HEK293 (cell line): ENCODE data around the gene LRRC23.

ENCODE experiments used
- ATF2 ChIP-seq: fragments of 450-650 bp; formaldehyde crosslinking; IDR thresholded peaks from 2 replicates; pipeline ENCODE4 v1.5.1; 2016; ENCODE audit warnings: missing biosample characterization, missing genetic modification characterization, low read depth
- CTCF ChIP-seq: fragments of 450-650 bp; formaldehyde crosslinking; IDR thresholded peaks from 2 replicates; pipeline ENCODE4 v1.5.1; 2016; ENCODE audit warnings: missing biosample characterization, missing genetic modification characterization
- HOXC10 ChIP-seq: sonication (generic); formaldehyde crosslinking; IDR thresholded peaks from 2 replicates; pipeline ENCODE4 v1.8.1; 2023; ENCODE audit warnings: mild to moderate bottlenecking, missing genetic modification reagents
- RBAK ChIP-seq: fragments of 450-650 bp; formaldehyde crosslinking; IDR thresholded peaks from 2 replicates; pipeline ENCODE4 v1.5.1; 2016; ENCODE audit warnings: missing biosample characterization, missing genetic modification characterization
- SALL2 ChIP-seq: fragments of 450-650 bp; formaldehyde crosslinking; IDR thresholded peaks from 2 replicates; pipeline ENCODE4 v1.5.0; 2017; ENCODE audit warnings: missing biosample characterization, mild to moderate bottlenecking, missing genetic modification characterization, borderline replicate concordance
- ZBTB26 ChIP-seq: fragments of 450-650 bp; formaldehyde crosslinking; optimal IDR thresholded peaks from 2 replicates; pipeline ENCODE3; 2016; ENCODE audit warnings: missing biosample characterization, mild to moderate bottlenecking, missing genetic modification characterization
- ZFP41 ChIP-seq: fragments of 450-650 bp; formaldehyde crosslinking; IDR thresholded peaks from 2 replicates; pipeline ENCODE4 v1.5.1; 2016; ENCODE audit warnings: missing biosample characterization, missing genetic modification characterization, borderline replicate concordance
- ZNF121 ChIP-seq: fragments of 450-650 bp; formaldehyde crosslinking; IDR thresholded peaks from 2 replicates; pipeline ENCODE4 v1.5.1; 2016; ENCODE audit warnings: missing biosample characterization, missing genetic modification characterization
- ZNF132 ChIP-seq: fragments of 450-650 bp; formaldehyde crosslinking; IDR thresholded peaks from 2 replicates; pipeline ENCODE4 v1.5.1; 2017; ENCODE audit warnings: missing biosample characterization, missing genetic modification characterization, borderline replicate concordance
- ZNF148 ChIP-seq: fragments of 450-650 bp; formaldehyde crosslinking; IDR thresholded peaks from 2 replicates; pipeline ENCODE4 v1.5.0; 2017; ENCODE audit warnings: missing biosample characterization, missing genetic modification characterization, borderline replicate concordance
- ZNF16 ChIP-seq: fragments of 450-650 bp; formaldehyde crosslinking; IDR thresholded peaks from 2 replicates; pipeline ENCODE4 v1.5.1; 2016; ENCODE audit warnings: low read depth, missing biosample characterization, missing genetic modification characterization
- ZNF18 ChIP-seq: fragments of 450-650 bp; formaldehyde crosslinking; IDR thresholded peaks from 2 replicates; pipeline ENCODE4 v1.5.1; 2016; ENCODE audit warnings: missing biosample characterization, missing genetic modification characterization
- ZNF221 ChIP-seq: fragments of 450-650 bp; formaldehyde crosslinking; IDR thresholded peaks from 2 replicates; pipeline ENCODE4 v1.5.1; 2017; ENCODE audit warnings: missing biosample characterization, missing genetic modification characterization, borderline replicate concordance
- ZNF24 ChIP-seq: fragments of 450-650 bp; formaldehyde crosslinking; IDR thresholded peaks from 2 replicates; pipeline ENCODE4 v1.5.1; 2016; ENCODE audit warnings: missing biosample characterization, missing genetic modification characterization
- ZNF26 ChIP-seq: fragments of 450-650 bp; formaldehyde crosslinking; IDR thresholded peaks from 2 replicates; pipeline ENCODE4 v1.5.1; 2016; ENCODE audit warnings: missing biosample characterization, missing genetic modification characterization
- ZNF292 ChIP-seq: fragments of 450-650 bp; formaldehyde crosslinking; IDR thresholded peaks from 2 replicates; pipeline ENCODE4 v1.5.1; 2016; ENCODE audit warnings: low read depth, missing biosample characterization, missing genetic modification characterization, borderline replicate concordance
- ZNF366 ChIP-seq: fragments of 450-650 bp; formaldehyde crosslinking; conservative IDR thresholded peaks from 2 replicates; pipeline ENCODE4 v1.5.1; 2016; ENCODE audit warnings: missing biosample characterization, missing genetic modification characterization
- ZNF394 ChIP-seq: fragments of 450-650 bp; formaldehyde crosslinking; IDR thresholded peaks from 2 replicates; pipeline ENCODE4 v1.5.1; 2016; ENCODE audit warnings: missing biosample characterization, missing genetic modification characterization, mild to moderate bottlenecking, moderate library complexity, borderline replicate concordance
- ZNF433 ChIP-seq: fragments of 450-650 bp; formaldehyde crosslinking; IDR thresholded peaks from 2 replicates; pipeline ENCODE4 v1.5.1; 2016; ENCODE audit warnings: missing biosample characterization, missing genetic modification characterization, low read depth
- ZNF521 ChIP-seq: fragments of 450-650 bp; formaldehyde crosslinking; IDR thresholded peaks from 2 replicates; pipeline ENCODE4 v1.5.1; 2017; ENCODE audit warnings: missing biosample characterization, mild to moderate bottlenecking, missing genetic modification characterization
- ZNF529 ChIP-seq: fragments of 450-650 bp; formaldehyde crosslinking; IDR thresholded peaks from 2 replicates; pipeline ENCODE4 v1.5.1; 2017; ENCODE audit warnings: missing genetic modification characterization, missing biosample characterization; ENCODE audit not compliant: insufficient replicate concordance
- ZNF561 ChIP-seq: fragments of 450-650 bp; IDR thresholded peaks from 2 replicates; pipeline ENCODE4 v1.5.1; 2018; ENCODE audit warnings: missing biosample characterization, missing genetic modification characterization, borderline replicate concordance
- ZNF596 ChIP-seq: fragments of 450-650 bp; IDR thresholded peaks from 2 replicates; pipeline ENCODE4 v1.5.0; 2018; ENCODE audit warnings: missing biosample characterization, mild to moderate bottlenecking, missing genetic modification characterization, moderate library complexity
- ZNF639 ChIP-seq: fragments of 450-650 bp; formaldehyde crosslinking; IDR thresholded peaks from 2 replicates; pipeline ENCODE4 v1.5.1; 2016; ENCODE audit warnings: missing biosample characterization, missing genetic modification characterization
- ZNF658 ChIP-seq: fragments of 450-650 bp; formaldehyde crosslinking; IDR thresholded peaks from 2 replicates; pipeline ENCODE4; 2016; ENCODE audit warnings: missing biosample characterization, missing genetic modification characterization
- ZNF768 ChIP-seq: fragments of 450-650 bp; formaldehyde crosslinking; IDR thresholded peaks from 2 replicates; pipeline ENCODE4 v1.5.1; 2018; ENCODE audit warnings: missing biosample characterization, mild to moderate bottlenecking, missing genetic modification characterization
- ZSCAN16 ChIP-seq: fragments of 450-650 bp; formaldehyde crosslinking; IDR thresholded peaks from 2 replicates; pipeline ENCODE4 v1.5.1; 2016; ENCODE audit warnings: missing biosample characterization, missing genetic modification characterization

Gene LRRC23

GRCh38 chr12:6937481-6938352 is 33.1 kb downstream of the LRRC23 start (continued):
- TF ChIP-seq ZBTB26 (tag by site-specific recombination) (peak; percentile 100), ZNF148 (tag by site-specific recombination) (no peak), ZNF221 (no peak), ZNF18 (tag by site-specific recombination) (no peak), ZNF561 (tag by site-specific recombination) (no peak; the same call in 1 of the 2 replicates), ZNF26 (tag by site-specific recombination) (no peak), CTCF (tag by site-specific recombination) (peak; percentile 98), ZNF596 (no peak), ZNF768 (tag by site-specific recombination) (no peak), ZNF16 (tag by site-specific recombination) (no peak), ZFP41 (tag by site-specific recombination) (no peak), ATF2 (tag by site-specific recombination) (0 out of 2 replicates have a peak, but pooled peaks have one; percentile 3), ZSCAN16 (tag by site-specific recombination) (peak; percentile 81), ZNF529 (tag by site-specific recombination) (no peak), ZNF521 (tag by site-specific recombination) (no peak), HOXC10 (CRISPR knock-in tag) (no peak), ZNF292 (tag by site-specific recombination) (no peak), ZNF433 (tag by site-specific recombination) (no peak), SALL2 (tag by site-specific recombination) (no peak), RBAK (tag by site-specific recombination) (no peak), ZNF658 (tag by site-specific recombination) (no peak), ZNF639 (tag by site-specific recombination) (peak; percentile 90), ZNF132 (tag by site-specific recombination) (no peak), ZNF394 (peak; percentile 75; the same call in 1 of the 2 replicates), ZNF24 (tag by site-specific recombination) (peak; percentile 98), ZNF121 (tag by site-specific recombination) (0 out of 2 replicates have a peak, but pooled peaks have one; percentile 33), ZNF366 (tag by site-specific recombination) (peak; percentile 100)
